Measurements from ENCODE around the gene MRPL1. TPM values are rescaled to one million over a fixed set of nuclear protein-coding genes. Genes with fewer than 3 reads are reported as not detected.

The MRPL1 gene
- total RNA-seq, 1 donor from 2014 or later: 48.5 TPM

DNA sequence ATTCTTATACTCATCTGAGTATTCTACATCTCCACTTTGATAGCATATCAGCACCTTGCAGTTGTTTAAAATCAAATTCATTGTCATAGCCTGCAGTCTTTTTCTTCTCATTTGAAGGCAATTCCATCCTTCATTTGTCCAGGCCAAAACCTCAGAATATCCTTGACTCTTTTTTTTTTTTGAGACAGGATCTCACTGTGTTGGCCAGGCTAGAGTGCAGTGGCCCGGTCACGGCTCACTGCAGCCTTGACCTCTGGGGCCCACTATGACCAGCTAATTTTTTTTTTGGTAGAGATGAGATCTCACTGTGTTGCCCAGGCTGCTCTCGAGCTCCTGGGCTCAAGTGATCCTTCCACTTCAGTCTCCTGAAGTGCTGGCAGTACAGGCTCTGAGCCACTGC, 2.6 kb downstream of the MRPL1 start:
- no peak overlapping the region for H3K27ac ChIP-seq
- no peak overlapping the region for H3K27ac Mint-ChIP-seq
- H3K79me2 ChIP-seq (ENCODE audit: low read depth): peaks cover 73% of the 10 kb centered on the region
- no peaks in the 10 kb centered on the region for H3K9me3 ChIP-seq (ENCODE audit: low read depth)
- no peaks in the 10 kb centered on the region for H3K27me3 Mint-ChIP-seq (ENCODE audit: insufficient read depth, low read depth)
- no peak for TF ChIP-seq EZH2phosphoT487 (IDR thresholded peaks at IDR 0.05)
- TF ChIP-seq, protein P1, sequence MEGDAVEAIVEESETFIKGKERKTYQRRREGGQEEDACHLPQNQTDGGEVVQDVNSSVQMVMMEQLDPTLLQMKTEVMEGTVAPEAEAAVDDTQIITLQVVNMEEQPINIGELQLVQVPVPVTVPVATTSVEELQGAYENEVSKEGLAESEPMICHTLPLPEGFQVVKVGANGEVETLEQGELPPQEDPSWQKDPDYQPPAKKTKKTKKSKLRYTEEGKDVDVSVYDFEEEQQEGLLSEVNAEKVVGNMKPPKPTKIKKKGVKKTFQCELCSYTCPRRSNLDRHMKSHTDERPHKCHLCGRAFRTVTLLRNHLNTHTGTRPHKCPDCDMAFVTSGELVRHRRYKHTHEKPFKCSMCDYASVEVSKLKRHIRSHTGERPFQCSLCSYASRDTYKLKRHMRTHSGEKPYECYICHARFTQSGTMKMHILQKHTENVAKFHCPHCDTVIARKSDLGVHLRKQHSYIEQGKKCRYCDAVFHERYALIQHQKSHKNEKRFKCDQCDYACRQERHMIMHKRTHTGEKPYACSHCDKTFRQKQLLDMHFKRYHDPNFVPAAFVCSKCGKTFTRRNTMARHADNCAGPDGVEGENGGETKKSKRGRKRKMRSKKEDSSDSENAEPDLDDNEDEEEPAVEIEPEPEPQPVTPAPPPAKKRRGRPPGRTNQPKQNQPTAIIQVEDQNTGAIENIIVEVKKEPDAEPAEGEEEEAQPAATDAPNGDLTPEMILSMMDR (IDR thresholded peaks at IDR 0.05): no peak
- no peak for TF ChIP-seq EZH2 (IDR thresholded peaks at IDR 0.05)
- H3K4me1 Mint-ChIP-seq: peaks cover 18% of the 10 kb centered on the region
- H3K9me3 Mint-ChIP-seq: no peaks in the 10 kb centered on the region
- H3K27me3 ChIP-seq: no peaks in the 10 kb centered on the region
- H3K4me1 ChIP-seq: peaks cover 6% of the 10 kb centered on the region
- H3K4me3 Mint-ChIP-seq: no peak overlapping the region
- H3K36me3 Mint-ChIP-seq: peaks cover 6% of the 10 kb centered on the region
- H2AFZ ChIP-seq (replicated peaks): no peak overlapping the region
- no peaks in the 10 kb centered on the region for H3K36me3 ChIP-seq
- no peak overlapping the region for H3K4me2 ChIP-seq
- no peak overlapping the region for H3K4me3 ChIP-seq
- no peak for DNase-seq (ENCODE audit: low spot score)
- H3K9ac ChIP-seq: no peak overlapping the region
- H3F3A ChIP-seq (ENCODE audit: low read depth): peaks cover 12% of the 10 kb centered on the region
- H4K20me1 ChIP-seq (ENCODE audit: low read depth): peaks cover 10% of the 10 kb centered on the region

DNA sequence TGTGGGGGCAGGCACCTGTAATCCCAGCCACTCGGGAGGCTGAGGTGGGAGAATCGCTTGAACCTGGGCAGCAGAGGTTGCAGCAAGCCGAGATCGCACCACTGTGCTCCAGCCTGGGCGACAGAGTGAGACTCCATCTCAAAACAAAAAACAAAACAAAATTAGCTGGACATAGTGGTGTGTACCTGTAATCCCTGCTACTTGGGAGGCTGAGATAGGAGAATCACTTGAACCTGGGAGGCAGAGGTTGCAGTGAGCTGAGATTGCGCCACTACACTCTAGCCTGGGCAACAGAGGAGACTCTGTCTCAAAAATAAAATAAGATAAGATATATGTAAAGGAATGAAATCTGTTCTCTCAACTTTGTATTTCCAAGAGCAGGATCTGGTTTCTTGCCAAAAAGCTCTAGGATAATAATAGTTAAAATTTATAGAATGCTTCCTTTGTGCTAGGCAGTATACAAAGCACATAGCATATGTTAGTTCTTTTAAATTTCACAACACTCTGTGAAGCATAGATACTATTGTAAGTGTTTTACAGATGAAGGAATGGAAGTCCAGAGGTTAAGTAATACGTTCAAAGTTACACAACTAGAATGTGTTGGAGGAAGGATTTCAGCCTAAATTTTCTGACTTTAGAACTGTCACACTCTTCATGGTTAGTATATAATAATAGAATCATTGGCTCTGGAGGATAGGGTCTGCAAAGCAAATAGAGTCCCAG, 10.3 kb downstream of the MRPL1 start:
- H3K36me3 Mint-ChIP-seq: peaks cover 6% of the 10 kb centered on the region
- Histone ChIP-seq H3K27ac (no peak overlapping the region), H3K4me2 (no peak overlapping the region), H3K79me2 (ENCODE audit: low read depth) (peaks cover 46% of the 10 kb centered on the region), H3K4me3 (no peak overlapping the region), H3K9ac (no peak overlapping the region), H3F3A (ENCODE audit: low read depth) (no peaks in the 10 kb centered on the region), H4K20me1 (ENCODE audit: low read depth) (peaks cover 10% of the 10 kb centered on the region), H3K4me1 (no peaks in the 10 kb centered on the region), H3K9me3 (ENCODE audit: low read depth) (no peaks in the 10 kb centered on the region), H2AFZ (replicated peaks) (no peak overlapping the region), H3K27me3 (no peaks in the 10 kb centered on the region), H3K36me3 (no peaks in the 10 kb centered on the region)
- H3K9me3 Mint-ChIP-seq: no peaks in the 10 kb centered on the region
- TF ChIP-seq, protein P1 (IDR thresholded peaks at IDR 0.05): no peak
- TF ChIP-seq EZH2 (IDR thresholded peaks at IDR 0.05) (no peak), EZH2phosphoT487 (IDR thresholded peaks at IDR 0.05) (no peak)
- H3K27me3 Mint-ChIP-seq (ENCODE audit: insufficient read depth, low read depth): no peaks in the 10 kb centered on the region
- H3K27ac Mint-ChIP-seq: no peak overlapping the region
- no peak for DNase-seq (ENCODE audit: low spot score)
- H3K4me3 Mint-ChIP-seq: no peak overlapping the region
- no peaks in the 10 kb centered on the region for H3K4me1 Mint-ChIP-seq

DNA sequence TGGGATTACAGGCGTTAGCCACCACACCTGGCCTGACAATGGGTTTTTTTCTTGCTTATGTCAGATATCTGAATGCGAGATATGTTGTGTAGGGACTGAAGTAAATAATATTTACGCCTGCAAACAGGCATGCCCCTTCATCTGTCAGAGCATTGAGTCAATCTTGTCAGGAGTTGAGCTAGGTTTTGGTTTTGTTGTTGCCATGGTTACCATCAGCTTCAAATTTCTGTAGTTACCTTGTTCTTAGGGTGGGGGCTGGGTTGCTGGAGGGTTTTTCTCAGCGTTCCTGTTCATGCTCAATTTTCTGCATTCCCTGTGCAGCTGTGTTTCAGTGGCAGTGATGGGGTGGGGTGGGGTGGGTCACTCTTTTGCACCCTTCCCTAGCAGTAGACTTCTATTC, 14.5 kb downstream of the MRPL1 start:
- no peak overlapping the region for H2AFZ ChIP-seq (replicated peaks)
- no peak overlapping the region for H3K4me3 Mint-ChIP-seq
- DNase-seq (ENCODE audit: low spot score): no peak
- H3K27me3 ChIP-seq: no peaks in the 10 kb centered on the region
- H3K36me3 Mint-ChIP-seq: peaks cover 9% of the 10 kb centered on the region
- TF ChIP-seq EZH2 (IDR thresholded peaks at IDR 0.05) (no peak), EZH2phosphoT487 (IDR thresholded peaks at IDR 0.05) (no peak)
- TF ChIP-seq, protein P1 (IDR thresholded peaks at IDR 0.05): no peak
- H3K9me3 ChIP-seq (ENCODE audit: low read depth): no peaks in the 10 kb centered on the region
- H3K9ac ChIP-seq: no peak overlapping the region
- no peaks in the 10 kb centered on the region for H4K20me1 ChIP-seq (ENCODE audit: low read depth)
- no peaks in the 10 kb centered on the region for H3K9me3 Mint-ChIP-seq
- H3K4me1 ChIP-seq: peaks cover 3% of the 10 kb centered on the region
- H3K4me3 ChIP-seq: no peak overlapping the region
- no peak overlapping the region for H3K4me2 ChIP-seq
- peaks cover 30% of the 10 kb centered on the region for H3K79me2 ChIP-seq (ENCODE audit: low read depth)
- H3K27me3 Mint-ChIP-seq (ENCODE audit: insufficient read depth, low read depth): no peaks in the 10 kb centered on the region
- H3K4me1 Mint-ChIP-seq: no peaks in the 10 kb centered on the region
- no peak overlapping the region for H3K27ac Mint-ChIP-seq
- no peaks in the 10 kb centered on the region for H3K36me3 ChIP-seq
- H3K27ac ChIP-seq: no peak overlapping the region
- H3F3A ChIP-seq (ENCODE audit: low read depth): no peaks in the 10 kb centered on the region

Data from neural progenitor cell (in vitro differentiated cells).